ENCODE results near the gene HNF1A. TPM values are rescaled to one million over a fixed set of nuclear protein-coding genes. Genes with fewer than 3 reads are reported as not detected.
A peak's percentile ranks its signal among the peaks of the same experiment; 100 is the strongest.

The HNF1A gene
- total and polyA plus RNA-seq, 2 of the 13 experiments (the other 11 are each of a cell fraction or from before 2014, with no cell fraction given): 13.4 to 34.7 TPM

DNA sequence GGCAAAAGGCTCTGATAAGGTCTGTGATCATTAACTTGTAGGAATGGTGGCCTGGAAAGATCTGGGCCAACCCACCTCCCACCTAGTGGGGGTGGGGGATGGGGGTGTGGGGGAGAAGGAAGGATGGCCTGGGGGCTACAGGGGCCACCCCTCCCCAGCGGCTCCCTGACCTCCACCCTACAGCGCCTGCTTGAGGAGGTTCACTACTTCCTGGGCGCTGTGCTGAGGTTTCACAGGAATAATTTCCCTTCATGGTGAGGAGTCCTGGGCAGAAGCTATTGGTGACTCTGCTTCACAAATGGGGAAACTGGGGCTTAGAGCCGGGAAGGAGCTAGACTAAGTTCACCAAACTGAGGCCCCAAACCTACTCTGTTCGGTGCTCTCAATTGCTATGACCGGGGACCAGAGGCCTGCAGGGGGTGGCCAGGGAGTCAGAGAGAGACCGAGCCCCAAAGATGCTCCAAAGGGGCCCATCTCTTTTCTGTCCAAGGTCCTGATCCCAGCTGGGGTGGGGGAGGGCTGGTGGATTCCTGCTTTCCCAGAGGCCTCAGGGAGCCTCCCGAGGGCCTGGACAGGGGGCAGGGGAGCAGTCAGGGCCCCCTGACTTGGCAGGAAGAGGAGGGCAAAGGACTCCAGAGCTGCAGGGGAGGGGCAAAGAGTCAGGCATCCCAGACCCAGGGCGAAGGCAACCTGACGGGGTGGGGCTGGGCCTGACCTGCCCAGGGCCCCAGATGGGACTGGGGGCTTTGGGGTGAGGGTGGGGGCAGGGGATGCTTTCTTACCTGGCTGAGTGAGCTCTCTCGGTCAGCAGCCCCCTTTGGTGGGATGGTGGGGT, 1.7 kb downstream of the HNF1A start (continued):
- TF ChIP-seq, protein P1, sequence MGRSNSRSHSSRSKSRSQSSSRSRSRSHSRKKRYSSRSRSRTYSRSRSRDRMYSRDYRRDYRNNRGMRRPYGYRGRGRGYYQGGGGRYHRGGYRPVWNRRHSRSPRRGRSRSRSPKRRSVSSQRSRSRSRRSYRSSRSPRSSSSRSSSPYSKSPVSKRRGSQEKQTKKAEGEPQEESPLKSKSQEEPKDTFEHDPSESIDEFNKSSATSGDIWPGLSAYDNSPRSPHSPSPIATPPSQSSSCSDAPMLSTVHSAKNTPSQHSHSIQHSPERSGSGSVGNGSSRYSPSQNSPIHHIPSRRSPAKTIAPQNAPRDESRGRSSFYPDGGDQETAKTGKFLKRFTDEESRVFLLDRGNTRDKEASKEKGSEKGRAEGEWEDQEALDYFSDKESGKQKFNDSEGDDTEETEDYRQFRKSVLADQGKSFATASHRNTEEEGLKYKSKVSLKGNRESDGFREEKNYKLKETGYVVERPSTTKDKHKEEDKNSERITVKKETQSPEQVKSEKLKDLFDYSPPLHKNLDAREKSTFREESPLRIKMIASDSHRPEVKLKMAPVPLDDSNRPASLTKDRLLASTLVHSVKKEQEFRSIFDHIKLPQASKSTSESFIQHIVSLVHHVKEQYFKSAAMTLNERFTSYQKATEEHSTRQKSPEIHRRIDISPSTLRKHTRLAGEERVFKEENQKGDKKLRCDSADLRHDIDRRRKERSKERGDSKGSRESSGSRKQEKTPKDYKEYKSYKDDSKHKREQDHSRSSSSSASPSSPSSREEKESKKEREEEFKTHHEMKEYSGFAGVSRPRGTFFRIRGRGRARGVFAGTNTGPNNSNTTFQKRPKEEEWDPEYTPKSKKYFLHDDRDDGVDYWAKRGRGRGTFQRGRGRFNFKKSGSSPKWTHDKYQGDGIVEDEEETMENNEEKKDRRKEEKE (IDR thresholded peaks at IDR 0.05): no peak
- TF ChIP-seq ZNF33A (CRISPR knock-in tag; IDR thresholded peaks at IDR 0.05; ENCODE audit: borderline replicate concordance): no peak
- TF ChIP-seq ZNF160 (CRISPR knock-in tag; IDR thresholded peaks at IDR 0.05): no peak
- peak; percentile 85 for TF ChIP-seq HOXA5 (CRISPR knock-in tag; IDR thresholded peaks at IDR 0.05)
- TF ChIP-seq ZNF276 (CRISPR knock-in tag; IDR thresholded peaks at IDR 0.05; ENCODE audit: low read depth): no peak
- TF ChIP-seq ZNF746 (CRISPR knock-in tag; IDR thresholded peaks at IDR 0.05): 0 out of 2 replicates have a peak, but pooled peaks have one; percentile 81
- TF ChIP-seq MAFF (IDR thresholded peaks at IDR 0.05; ENCODE audit: low read depth, low read length): no peak
- TF ChIP-seq SRY (CRISPR knock-in tag; IDR thresholded peaks at IDR 0.05): no peak
- TF ChIP-seq CAMTA2 (CRISPR knock-in tag; IDR thresholded peaks at IDR 0.05; ENCODE audit: borderline replicate concordance): no peak
- TF ChIP-seq POLR2AphosphoS5 (IDR thresholded peaks at IDR 0.05; ENCODE audit: low read depth, low read length): peak; percentile 43
- peak; percentile 83 for TF ChIP-seq PHF21A (CRISPR knock-in tag; IDR thresholded peaks at IDR 0.05)
- TF ChIP-seq ZNF724P (CRISPR knock-in tag; IDR thresholded peaks at IDR 0.05; ENCODE audit: borderline replicate concordance): no peak; the same call in 1 of the 2 replicates
- TF ChIP-seq TCF7 (IDR thresholded peaks at IDR 0.05; ENCODE audit: low read depth): no peak
- TF ChIP-seq ZNF557 (CRISPR knock-in tag; IDR thresholded peaks at IDR 0.05): peak; percentile 74; the same call in 1 of the 2 replicates
- peak; percentile 37; the same call in 1 of the 2 replicates for TF ChIP-seq ELF1 (CRISPR knock-in tag; IDR thresholded peaks at IDR 0.05)
- TF ChIP-seq, protein P2, sequence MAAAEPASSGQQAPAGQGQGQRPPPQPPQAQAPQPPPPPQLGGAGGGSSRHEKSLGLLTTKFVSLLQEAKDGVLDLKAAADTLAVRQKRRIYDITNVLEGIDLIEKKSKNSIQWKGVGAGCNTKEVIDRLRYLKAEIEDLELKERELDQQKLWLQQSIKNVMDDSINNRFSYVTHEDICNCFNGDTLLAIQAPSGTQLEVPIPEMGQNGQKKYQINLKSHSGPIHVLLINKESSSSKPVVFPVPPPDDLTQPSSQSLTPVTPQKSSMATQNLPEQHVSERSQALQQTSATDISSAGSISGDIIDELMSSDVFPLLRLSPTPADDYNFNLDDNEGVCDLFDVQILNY (CRISPR knock-in tag; conservative IDR thresholded peaks at IDR 0.05): no peak
- TF ChIP-seq SP140L (CRISPR knock-in tag; IDR thresholded peaks at IDR 0.05; ENCODE audit: borderline replicate concordance): no peak
- TF ChIP-seq ZNF256 (CRISPR knock-in tag; conservative IDR thresholded peaks at IDR 0.05): no peak
- TF ChIP-seq, protein P3, sequence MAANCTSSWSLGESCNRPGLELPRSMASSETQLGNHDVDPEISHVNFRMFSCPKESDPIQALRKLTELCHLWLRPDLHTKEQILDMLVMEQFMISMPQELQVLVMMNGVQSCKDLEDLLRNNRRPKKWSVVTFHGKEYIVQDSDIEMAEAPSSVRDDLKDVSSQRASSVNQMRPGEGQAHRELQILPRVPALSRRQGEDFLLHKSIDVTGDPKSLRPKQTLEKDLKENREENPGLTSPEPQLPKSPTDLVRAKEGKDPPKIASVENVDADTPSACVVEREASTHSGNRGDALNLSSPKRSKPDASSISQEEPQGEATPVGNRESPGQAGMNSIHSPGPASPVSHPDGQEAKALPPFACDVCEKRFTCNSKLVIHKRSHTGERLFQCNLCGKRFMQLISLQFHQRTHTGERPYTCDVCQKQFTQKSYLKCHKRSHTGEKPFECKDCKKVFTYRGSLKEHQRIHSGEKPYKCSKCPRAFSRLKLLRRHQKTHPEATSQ (CRISPR knock-in tag; IDR thresholded peaks at IDR 0.05; ENCODE audit: borderline replicate concordance): peak; percentile 88
- TF ChIP-seq GABPB1 (CRISPR knock-in tag; IDR thresholded peaks at IDR 0.05): peak; percentile 79
- TF ChIP-seq SIX4 (CRISPR knock-in tag; IDR thresholded peaks at IDR 0.05): peak; percentile 63; the same call in 1 of the 2 replicates
- no peak for TF ChIP-seq ADNP (CRISPR knock-in tag; IDR thresholded peaks at IDR 0.05)
- no peak for TF ChIP-seq MLLT10 (CRISPR knock-in tag; IDR thresholded peaks at IDR 0.05)
- peak; percentile 88 for TF ChIP-seq HNRNPL (IDR thresholded peaks at IDR 0.05; ENCODE audit: low read depth, low read length)
- no peak for TF ChIP-seq FOXM1 (CRISPR knock-in tag; IDR thresholded peaks at IDR 0.05)

Measured in HepG2 (cell line).